Measurements from ENCODE around the gene NR4A3. TPM values are rescaled to one million over a fixed set of nuclear protein-coding genes. Genes with fewer than 3 reads are reported as not detected.

NR4A3 gene
- total and polyA plus RNA-seq, 2 of the 13 experiments (the other 11 are each of a cell fraction or from before 2014, with no cell fraction given), result 0.02 to 0.09 TPM

DNA sequence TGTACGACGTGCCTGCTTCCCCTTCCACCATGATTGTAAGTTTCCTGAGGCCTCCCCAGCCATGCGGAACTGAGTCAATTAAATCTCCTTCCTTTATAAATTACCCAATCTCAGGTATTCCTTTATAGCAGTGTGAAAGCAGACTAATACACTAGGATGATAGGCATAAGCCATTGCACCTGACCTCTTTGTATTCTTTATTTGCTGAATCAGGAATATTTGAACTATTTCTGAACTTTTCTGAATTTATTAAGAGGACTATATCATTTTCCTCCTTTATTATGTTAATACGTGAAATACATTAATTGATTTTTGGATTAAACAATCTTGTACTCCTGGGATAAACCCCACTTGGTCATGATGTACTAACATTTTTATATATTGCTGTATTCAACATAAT lies 28.2 kb upstream of the NR4A3 start:
- H3K27ac ChIP-seq (ENCODE audit: extremely low read length, insufficient read depth, low read length), result no peak overlapping the region
- H3K9ac ChIP-seq (ENCODE audit: insufficient read depth, low read depth, low read length), result no peak overlapping the region
- H3K27me3 ChIP-seq (ENCODE audit: control insufficient read depth in 1 of 2, insufficient read depth in 2 of 2, low read length in 2 of 2), result no peaks in the 10 kb centered on the region
- H4K20me1 ChIP-seq (ENCODE audit: insufficient read depth, low read length), result no peaks in the 10 kb centered on the region
- no TSS peak for BruUV-seq (replicated peaks)
- H3K4me1 ChIP-seq (ENCODE audit: insufficient read depth, low read length), result no peaks in the 10 kb centered on the region
- POLR2A ChIA-PET, result no interaction called here
- no peak overlapping the region for H3K4me2 ChIP-seq (ENCODE audit: low read depth, low read length)
- H3K4me3 ChIP-seq (replicated peaks in 1 of 3; ENCODE audit: insufficient read depth in 1 of 3, low read depth in 2 of 3, low read length in 3 of 3), result no peak overlapping the region
- no peak for FAIRE-seq
- in situ Hi-C loops (cut with HindIII; ENCODE audit: extremely low pct_ligation_motif_present, low pct_unique_long_range_greater_than_20kb), result no loop called here
- H3K9me3 ChIP-seq (ENCODE audit: low read length), result no peaks in the 10 kb centered on the region
- H2AFZ ChIP-seq (ENCODE audit: low read length), result no peak overlapping the region
- WGBS (ENCODE audit: low lambda C conversion rate), result 74% methylated on average over 4 of the region's 4 CpGs
- intact Hi-C loops (cut with micrococcal nuclease; ENCODE audit: unreplicated experiment), result no loop called here
- no peaks in the 10 kb centered on the region for H3K79me2 ChIP-seq (ENCODE audit: insufficient read depth, low read length)
- DNase-seq (ENCODE audit: low spot score), result no peak
- TF ChIP-seq, protein P1, sequence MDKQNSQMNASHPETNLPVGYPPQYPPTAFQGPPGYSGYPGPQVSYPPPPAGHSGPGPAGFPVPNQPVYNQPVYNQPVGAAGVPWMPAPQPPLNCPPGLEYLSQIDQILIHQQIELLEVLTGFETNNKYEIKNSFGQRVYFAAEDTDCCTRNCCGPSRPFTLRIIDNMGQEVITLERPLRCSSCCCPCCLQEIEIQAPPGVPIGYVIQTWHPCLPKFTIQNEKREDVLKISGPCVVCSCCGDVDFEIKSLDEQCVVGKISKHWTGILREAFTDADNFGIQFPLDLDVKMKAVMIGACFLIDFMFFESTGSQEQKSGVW (CRISPR knock-in tag; IDR thresholded peaks at IDR 0.05; ENCODE audit: borderline replicate concordance), result no peak
- TF ChIP-seq, protein P2, sequence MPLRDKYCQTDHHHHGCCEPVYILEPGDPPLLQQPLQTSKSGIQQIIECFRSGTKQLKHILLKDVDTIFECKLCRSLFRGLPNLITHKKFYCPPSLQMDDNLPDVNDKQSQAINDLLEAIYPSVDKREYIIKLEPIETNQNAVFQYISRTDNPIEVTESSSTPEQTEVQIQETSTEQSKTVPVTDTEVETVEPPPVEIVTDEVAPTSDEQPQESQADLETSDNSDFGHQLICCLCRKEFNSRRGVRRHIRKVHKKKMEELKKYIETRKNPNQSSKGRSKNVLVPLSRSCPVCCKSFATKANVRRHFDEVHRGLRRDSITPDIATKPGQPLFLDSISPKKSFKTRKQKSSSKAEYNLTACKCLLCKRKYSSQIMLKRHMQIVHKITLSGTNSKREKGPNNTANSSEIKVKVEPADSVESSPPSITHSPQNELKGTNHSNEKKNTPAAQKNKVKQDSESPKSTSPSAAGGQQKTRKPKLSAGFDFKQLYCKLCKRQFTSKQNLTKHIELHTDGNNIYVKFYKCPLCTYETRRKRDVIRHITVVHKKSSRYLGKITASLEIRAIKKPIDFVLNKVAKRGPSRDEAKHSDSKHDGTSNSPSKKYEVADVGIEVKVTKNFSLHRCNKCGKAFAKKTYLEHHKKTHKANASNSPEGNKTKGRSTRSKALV (CRISPR knock-in tag; IDR thresholded peaks at IDR 0.05), result no peak
- no peak for TF ChIP-seq HMG20A (CRISPR knock-in tag; IDR thresholded peaks at IDR 0.05; ENCODE audit: borderline replicate concordance)
- no peak for TF ChIP-seq SRSF9 (IDR thresholded peaks at IDR 0.05; ENCODE audit: borderline replicate concordance, insufficient read depth, low read depth, low read length, poor library complexity, severe bottlenecking)
- TF ChIP-seq, protein P3, sequence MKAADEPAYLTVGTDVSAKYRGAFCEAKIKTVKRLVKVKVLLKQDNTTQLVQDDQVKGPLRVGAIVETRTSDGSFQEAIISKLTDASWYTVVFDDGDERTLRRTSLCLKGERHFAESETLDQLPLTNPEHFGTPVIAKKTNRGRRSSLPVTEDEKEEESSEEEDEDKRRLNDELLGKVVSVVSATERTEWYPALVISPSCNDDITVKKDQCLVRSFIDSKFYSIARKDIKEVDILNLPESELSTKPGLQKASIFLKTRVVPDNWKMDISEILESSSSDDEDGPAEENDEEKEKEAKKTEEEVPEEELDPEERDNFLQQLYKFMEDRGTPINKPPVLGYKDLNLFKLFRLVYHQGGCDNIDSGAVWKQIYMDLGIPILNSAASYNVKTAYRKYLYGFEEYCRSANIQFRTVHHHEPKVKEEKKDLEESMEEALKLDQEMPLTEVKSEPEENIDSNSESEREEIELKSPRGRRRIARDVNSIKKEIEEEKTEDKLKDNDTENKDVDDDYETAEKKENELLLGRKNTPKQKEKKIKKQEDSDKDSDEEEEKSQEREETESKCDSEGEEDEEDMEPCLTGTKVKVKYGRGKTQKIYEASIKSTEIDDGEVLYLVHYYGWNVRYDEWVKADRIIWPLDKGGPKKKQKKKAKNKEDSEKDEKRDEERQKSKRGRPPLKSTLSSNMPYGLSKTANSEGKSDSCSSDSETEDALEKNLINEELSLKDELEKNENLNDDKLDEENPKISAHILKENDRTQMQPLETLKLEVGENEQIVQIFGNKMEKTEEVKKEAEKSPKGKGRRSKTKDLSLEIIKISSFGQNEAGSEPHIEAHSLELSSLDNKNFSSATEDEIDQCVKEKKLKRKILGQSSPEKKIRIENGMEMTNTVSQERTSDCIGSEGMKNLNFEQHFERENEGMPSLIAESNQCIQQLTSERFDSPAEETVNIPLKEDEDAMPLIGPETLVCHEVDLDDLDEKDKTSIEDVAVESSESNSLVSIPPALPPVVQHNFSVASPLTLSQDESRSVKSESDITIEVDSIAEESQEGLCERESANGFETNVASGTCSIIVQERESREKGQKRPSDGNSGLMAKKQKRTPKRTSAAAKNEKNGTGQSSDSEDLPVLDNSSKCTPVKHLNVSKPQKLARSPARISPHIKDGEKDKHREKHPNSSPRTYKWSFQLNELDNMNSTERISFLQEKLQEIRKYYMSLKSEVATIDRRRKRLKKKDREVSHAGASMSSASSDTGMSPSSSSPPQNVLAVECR (CRISPR knock-in tag; IDR thresholded peaks at IDR 0.05; ENCODE audit: borderline replicate concordance), result no peak
- TF ChIP-seq, protein P4, sequence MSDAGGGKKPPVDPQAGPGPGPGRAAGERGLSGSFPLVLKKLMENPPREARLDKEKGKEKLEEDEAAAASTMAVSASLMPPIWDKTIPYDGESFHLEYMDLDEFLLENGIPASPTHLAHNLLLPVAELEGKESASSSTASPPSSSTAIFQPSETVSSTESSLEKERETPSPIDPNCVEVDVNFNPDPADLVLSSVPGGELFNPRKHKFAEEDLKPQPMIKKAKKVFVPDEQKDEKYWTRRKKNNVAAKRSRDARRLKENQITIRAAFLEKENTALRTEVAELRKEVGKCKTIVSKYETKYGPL (CRISPR knock-in tag; IDR thresholded peaks at IDR 0.05), result no peak
- TF ChIP-seq MAFK (conservative IDR thresholded peaks at IDR 0.05 in 1 of 2, IDR thresholded peaks at IDR 0.05 in 1 of 2; ENCODE audit: low read length in 2 of 2), result peak; percentile 67 to 86
- TF ChIP-seq SMARCC2 (IDR thresholded peaks at IDR 0.05), result no peak
- TF ChIP-seq MAFF (IDR thresholded peaks at IDR 0.05; ENCODE audit: low read depth, low read length), result peak; percentile 81
- TF ChIP-seq ZNF292 (CRISPR knock-in tag; IDR thresholded peaks at IDR 0.05; ENCODE audit: borderline replicate concordance, low read depth), result no peak
- TF ChIP-seq ZNF235 (CRISPR knock-in tag; IDR thresholded peaks at IDR 0.05; ENCODE audit: borderline replicate concordance), result no peak
- no peak for TF ChIP-seq TCF7 (IDR thresholded peaks at IDR 0.05; ENCODE audit: low read depth)
- TF ChIP-seq, protein P5, sequence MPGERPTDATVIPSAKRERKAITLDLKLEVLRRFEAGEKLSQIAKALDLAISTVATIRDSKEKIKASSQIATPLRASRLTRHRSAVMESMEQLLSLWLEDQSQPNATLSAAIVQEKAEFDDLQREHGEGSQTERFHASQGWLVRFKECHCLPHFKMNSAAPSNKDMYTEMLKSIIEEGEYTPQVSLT (CRISPR knock-in tag; IDR thresholded peaks at IDR 0.05; ENCODE audit: borderline replicate concordance, low read depth), result no peak
- ATAC-seq, result no peak
- H3K36me3 ChIP-seq (replicated peaks in 1 of 2; ENCODE audit: control insufficient read depth in 1 of 2, insufficient read depth in 2 of 2, low read length in 2 of 2), result no peaks in the 10 kb centered on the region
- CTCF ChIA-PET (ENCODE audit: low intra/inter-chr PET ratio, low total read pairs), result no interaction called here

All from HepG2 (cell line).